Astrocyte of the hippocampus (primary cell): Measurements from ENCODE around the gene FN1.
"Not testable (repeated sequence)": the region's sequence is repeated elsewhere in the genome, so short reads cannot be mapped to it uniquely, and the experiment has no call there.

Source experiments
- DNase-seq: peaks from one replicate; pipeline ENCODE4 v3.0.0; 2011; ENCODE audit warnings: low read depth, low spot score

The FN1 gene

DNA sequence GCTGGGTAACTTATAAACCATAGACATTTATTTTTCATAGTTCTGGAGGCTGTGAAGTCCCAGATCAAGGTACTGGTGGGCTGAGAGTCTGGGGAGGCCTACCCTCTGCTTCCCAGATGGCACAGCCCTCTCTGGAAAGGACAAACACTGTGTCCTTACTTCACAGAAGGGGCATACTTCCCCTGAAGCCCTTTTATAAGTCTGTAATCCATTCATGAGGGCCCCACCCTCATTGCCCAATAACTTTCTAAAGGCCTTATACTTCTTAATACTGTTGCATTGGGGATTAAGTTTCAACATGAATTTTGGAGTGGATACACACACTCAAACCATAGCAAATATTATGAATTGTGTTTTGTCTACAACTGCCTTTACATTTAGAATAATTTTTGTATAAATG lies 88.0 kb downstream of the FN1 start:
- DNase-seq, result no peak

DNA sequence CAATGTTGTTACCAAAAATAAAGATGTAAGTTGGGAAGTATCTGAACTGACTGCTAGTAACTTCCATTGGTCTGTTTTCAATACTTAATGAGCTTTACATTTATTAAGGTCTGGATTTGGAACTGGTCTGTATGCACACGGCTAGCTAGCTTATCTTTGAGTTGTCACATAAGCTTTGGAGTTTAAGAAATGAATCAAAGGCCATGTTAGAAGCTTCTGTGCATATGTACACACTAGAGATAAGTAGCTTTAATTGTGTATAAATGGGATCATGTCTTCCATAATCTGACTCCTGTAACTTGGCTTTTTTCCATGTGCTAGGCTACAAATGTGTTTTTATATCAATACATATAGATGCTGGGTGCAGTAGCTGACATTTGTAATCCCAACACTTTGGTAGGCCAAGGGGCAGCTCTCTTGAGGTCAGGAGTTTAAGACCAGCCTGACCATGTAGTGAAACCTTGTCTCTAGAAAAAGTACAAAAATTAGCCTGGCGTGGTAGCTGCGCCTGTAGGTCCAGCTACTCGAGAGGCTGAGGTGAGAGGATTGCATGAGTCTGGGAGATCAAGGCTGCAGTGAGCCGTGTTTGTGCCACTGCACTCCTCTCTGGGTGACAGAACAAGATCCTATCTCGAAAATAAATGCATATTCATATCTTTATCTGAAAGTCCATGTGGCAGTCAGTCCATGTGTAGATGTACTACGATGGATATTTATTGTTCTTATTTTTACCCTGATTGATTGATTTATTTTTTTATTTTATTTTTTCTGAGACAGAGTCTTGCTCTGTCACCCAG lies 96.8 kb downstream of the FN1 start:
- no peak for DNase-seq

DNA sequence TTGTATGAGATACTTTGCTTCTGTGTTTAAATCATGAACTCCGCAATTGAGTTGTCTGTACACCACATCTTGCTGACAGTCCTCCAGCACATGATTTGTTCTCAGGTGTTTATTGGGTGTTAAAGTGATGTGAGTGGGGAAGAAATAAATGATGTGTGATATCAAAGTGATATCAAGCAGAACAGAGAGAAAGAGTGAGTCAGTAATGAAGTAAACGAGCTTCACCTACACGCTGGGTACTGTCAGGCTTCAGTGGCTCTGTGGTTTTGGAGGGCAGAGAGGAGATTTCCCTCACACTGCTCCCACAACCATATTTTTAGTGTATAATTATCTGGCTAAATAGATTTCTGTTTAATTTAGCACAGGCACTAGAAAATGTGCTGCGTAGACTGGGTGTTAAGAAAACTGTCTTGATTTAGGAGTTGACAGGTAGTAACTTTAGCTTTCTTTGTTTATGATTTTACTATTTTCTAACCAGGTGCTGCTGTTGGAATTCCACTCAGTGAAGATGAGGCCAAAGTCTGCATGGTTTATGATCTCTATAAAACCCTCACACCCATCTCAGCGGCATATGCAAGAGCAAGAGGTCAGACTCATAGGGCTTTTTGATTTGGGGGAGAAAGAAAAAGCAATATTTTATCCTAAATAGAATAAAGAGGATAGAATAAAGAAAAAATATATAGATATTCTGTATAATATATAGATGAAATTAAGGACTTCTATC lies 102.8 kb downstream of the FN1 start:
- DNase-seq, result peak; percentile 20

DNA sequence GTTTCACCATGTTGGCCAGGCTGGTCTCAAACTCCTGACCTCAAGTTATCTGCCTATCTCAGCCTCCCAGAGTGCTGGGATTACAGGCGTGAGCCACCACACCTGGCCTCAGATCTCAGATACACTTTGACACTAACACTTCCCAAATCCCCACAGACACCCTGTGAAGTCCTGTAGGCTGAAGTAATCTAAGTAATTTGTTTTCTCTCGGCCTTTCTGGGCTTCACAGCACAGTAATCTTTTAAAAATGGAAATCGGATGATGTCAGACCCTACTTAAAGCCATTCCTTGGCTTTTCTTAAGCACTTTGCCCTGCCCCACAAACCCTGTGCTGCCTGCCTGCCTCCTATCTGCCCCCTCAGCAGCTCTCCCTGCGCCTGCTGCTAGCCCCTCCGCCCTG lies 107.8 kb downstream of the FN1 start:
- DNase-seq, result peak; percentile 15

DNA sequence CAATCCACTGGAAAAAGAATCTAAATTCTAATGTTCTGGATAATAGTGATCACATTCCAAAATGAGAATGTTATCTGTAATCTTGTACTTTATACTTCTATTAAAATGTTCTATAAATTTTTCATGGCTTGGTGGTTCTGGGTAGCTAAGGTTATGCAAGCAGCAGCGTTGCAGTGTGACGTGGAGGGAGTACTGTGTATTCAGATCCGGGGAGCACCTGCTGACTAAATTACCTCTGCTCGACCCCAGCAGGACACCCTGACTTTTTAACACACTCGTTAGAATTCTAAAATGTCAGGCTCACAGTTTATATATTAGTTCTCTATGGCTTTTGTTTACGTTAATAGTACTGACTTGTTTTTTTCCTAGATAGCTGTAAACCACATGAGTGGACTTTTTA lies 111.1 kb downstream of the FN1 start:
- no peak for DNase-seq

DNA sequence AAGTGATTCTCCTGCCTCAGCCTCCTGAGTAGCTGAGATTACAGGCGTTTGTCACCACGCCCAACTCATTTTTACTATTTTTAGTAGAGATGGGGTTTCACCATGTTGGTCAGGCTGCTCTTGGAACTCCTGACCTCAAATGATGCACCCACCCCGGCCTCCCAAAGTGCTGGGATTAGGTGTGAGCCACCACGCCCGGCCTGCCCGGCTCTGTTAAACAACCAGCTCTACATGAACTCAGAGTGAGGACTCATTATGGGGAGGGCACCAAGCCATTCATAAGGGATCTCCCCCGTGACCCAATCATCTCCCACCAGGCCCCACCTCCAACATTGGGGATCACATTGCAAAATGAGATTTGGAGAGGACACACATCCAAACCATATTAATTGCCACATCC lies 115.2 kb downstream of the FN1 start:
- DNase-seq, result no peak

DNA sequence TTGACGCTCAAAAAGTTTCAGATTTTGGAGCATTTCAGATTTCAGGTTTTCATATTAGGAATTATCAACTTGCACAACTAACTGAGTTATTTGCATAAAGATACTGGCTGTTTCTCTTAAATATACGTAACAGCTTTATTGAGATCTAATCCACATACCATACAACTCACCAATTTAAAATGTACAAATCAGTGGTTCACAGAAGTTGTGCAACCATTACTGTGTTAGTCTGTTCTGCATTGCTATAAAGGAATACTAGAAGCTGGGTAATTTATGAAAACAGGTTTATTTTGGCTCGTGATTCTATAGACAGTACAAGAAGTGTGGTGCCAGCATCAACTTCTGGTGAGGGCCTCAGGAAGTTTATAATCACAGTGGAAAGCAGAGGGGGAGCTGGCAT lies 115.8 kb downstream of the FN1 start:
- DNase-seq, result no peak

DNA sequence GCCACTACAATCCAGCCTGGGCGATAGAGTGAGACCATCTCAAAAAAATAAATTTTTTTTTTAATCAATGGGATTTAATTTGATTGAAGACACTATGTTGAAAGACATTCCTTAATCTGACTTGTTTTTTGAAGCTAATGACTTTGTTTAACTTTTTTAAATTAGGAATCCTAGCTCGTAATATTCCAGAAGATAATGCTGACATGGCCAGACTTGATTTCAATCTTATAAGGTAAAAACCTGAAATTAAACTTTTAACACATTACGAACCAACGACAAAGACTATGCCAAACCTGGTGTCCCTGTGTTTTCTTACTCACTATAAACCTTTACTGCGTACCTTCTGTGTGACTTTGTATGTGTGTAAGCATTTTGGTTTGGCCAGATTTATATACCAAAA lies 116.4 kb downstream of the FN1 start:
- DNase-seq, result no peak

DNA sequence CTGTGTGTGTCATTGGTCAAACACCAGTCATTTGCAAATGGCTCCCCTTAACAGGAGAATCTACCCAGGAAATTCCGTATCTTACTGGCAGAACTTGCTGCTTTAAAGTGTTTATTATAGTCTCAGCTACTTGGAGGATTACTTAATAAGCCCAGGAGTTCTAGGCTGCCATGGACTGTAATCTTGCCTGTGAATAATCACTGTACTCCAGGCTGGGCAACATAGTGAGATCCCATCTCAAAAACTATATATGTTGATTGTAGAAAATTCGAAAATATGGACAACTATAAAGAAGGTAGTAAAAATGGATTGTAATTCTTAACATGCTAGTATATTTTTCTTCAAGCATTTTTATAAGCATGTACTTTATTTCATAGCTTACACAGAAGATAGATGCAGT lies 119.5 kb downstream of the FN1 start:
- no peak for DNase-seq

DNA sequence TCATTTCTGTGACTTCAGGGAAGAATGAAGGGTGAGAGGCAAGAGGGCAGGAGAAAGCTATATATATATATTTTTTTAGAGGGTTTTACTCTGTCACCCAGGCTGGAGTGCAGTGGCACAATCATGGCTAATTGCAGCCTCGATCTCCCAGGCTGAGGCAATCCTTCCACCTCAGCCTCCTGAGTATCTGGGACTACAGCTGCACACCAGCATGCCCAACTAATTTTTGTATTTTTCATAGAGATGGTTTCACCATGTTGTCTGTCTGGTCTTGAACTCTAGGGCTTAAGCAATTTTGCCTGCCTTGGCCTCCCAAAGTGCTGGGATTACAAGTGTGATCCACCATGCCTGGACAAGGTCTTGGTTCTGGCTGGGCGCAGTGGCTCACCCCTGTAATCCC lies 120.6 kb downstream of the FN1 start:
- no peak for DNase-seq

DNA sequence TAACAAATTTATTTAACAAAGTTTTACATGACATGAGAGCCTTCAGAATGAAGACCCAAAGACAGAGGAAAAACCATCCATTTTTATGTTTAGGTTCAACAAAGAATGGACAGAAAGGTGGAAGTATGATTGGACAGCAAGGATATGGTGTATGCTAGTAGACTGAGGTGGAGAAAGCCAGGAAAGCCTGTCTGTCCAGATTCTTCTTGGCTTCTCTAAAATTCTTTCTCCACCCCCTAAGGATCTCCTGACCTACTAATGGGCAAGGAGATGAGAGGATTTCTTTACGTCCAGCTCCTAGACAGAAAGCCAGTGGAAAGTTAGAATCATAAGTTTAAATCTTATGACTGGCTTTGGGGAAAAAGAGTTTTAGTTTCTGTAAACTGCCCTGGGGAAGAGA lies 121.0 kb downstream of the FN1 start:
- no peak for DNase-seq

DNA sequence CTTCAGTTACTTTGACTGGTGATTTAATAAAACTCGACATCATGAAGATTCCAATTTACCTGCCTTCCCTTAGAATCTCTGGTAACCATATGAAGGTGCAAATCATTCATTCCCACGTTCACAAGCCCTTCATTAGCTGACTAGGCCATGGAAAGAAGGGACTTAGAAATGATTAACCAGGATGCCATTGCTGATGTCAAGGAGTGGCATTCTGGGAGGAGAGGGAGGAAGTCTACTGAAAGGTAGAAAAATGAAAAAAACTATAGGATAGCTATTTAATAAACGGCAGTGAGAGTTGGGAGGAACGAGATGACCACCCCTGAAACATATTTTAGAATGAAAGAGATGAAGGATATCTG lies 122.6 kb downstream of the FN1 start:
- DNase-seq, result no peak

DNA sequence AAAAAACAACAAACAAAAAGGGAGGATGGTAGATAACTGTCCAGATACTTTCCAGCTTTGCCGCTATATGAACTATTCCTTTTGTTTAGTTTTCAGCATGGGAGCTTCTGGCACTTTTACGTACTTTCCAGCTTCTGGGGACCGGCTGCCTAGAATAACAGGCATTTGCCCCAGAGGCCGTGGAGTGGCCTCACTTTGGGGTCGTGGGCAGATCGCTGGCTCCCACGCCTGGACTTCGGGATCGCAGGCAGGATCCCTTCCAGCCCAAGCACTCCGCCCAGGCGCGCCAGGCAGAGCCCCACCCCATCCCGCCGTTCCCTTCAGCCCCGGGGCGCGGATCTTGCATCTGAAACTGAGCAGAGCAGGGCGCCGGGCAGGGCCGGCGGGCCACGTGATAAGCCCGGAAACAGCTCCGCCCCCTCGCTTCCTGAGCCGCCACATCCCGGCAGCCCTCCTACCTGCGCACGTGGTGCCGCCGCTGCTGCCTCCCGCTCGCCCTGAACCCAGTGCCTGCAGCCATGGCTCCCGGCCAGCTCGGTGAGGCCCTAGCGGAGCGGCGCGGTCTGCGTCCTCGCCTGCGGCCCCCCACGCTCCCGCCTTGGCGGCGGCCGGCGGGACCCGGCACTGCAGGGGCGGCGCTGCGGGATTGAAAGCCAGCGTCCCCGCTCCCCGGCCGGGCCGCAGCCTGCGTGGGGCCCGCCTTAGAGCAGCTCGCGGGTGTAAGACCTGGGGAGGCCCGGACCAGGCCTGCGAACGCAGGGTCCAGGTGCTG lies 124.1 kb downstream of the FN1 start, which contains the start of gene ATIC:
ATIC (plus strand) TSS at position 435 of the 772 bp plus-strand sequence; CDS start at position 519, 84 bp downstream.
- DNase-seq, result peak; percentile 97

DNA sequence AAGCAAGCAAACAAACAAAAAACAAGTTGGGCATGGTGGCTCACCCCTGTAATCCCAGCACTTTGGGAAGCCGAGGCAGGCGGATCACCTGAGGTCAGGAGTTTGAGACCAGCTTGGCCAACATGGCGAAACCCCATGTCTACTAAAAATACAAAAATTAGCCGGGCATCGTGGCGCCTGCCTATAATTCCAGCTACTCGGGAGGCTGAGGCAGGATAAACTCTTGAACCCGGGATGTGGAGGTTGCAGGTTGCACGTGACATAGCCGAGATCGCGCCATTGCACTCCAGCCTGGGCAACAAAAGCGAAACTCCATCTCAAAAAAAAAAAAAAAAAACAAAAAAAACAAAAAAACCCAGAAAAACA lies 124.6 kb downstream of the FN1 start:
- not testable (repeated sequence) for DNase-seq
